A549 (cell line): Measurements from ENCODE around the gene SLC12A7. TPM values are rescaled to one million over a fixed set of nuclear protein-coding genes. Genes with fewer than 3 reads are reported as not detected.

Experiments used
- ATAC-seq, 2 experiments: fragments of 200-7000 bp in 1 of 2; fragments of >200 bp in 1 of 2; cut with Nextera tagmentation in 1 of 2; cut with Tn5 transposase in 1 of 2; 3 replicates each; pipeline versions ENCODE4 v1.8.0 to v1.9.1; 2018 to 2020; ENCODE audit warnings: mild to moderate bottlenecking in 1 of 2, moderate library complexity in 1 of 2
- CTCF ChIA-PET: fragments of 300-600 bp; sonication (Branson Sonifier 250); formaldehyde crosslinking; extraction: SDS; loops from one replicate; lab custom pipeline; 2021; ENCODE audit warnings: antibody characterized with exemption, inconsistent platforms; lab: Yijun Ruan, JAX
- POLR2A ChIA-PET: fragments of 350-600 bp; formaldehyde crosslinking; extraction: SDS; loops from one replicate; lab custom pipeline; 2021; ENCODE audit warnings: antibody characterized with exemption, inconsistent platforms; lab: Yijun Ruan, JAX
- DNase-seq, 2 experiments: peaks; one replicate each; pipeline versions ENCODE4 v3.0.0 to v3.0.0-alpha.2; 2011 to 2016; ENCODE audit warnings: low read depth in 1 of 2, low spot score in 1 of 2
- FAIRE-seq: peaks from 2 replicates; lab custom pipeline; 2011; peaks lifted over from hg19 to GRCh38; lab: Jason Lieb, UNC
- H3K27ac ChIP-seq, 2 experiments: fragments of >200 bp; sonication (Bioruptor Twin); formaldehyde crosslinking; 3 replicates each; pipeline ENCODE4 v1.5.1; 2016 to 2017
- H3K4me1 ChIP-seq: fragments of >200 bp; sonication (Bioruptor Twin); formaldehyde crosslinking; 3 replicates; pipeline ENCODE4 v1.6.1; 2016
- H3K4me2 ChIP-seq: fragments of >200 bp; sonication (Bioruptor Twin); formaldehyde crosslinking; 3 replicates; pipeline ENCODE4 v1.6.1; 2016
- H3K4me3 ChIP-seq: fragments of >200 bp; sonication (Bioruptor Twin); formaldehyde crosslinking; 3 replicates; pipeline ENCODE4 v1.5.1; 2016
- H3K9me3 ChIP-seq: fragments of >200 bp; sonication (Bioruptor Twin); formaldehyde crosslinking; 3 replicates; pipeline ENCODE4 v1.6.1; 2016
- CBX2 ChIP-seq: fragments of 200-600 bp; sonication (generic); IDR thresholded peaks from 2 replicates; pipeline ENCODE4 v1.6.1; 2016; ENCODE audit warnings: low read depth, mild to moderate bottlenecking, borderline replicate concordance
- EHF ChIP-seq: fragments of 250-450 bp; sonication (Bioruptor Pico); IDR thresholded peaks from 2 replicates; pipeline ENCODE4 v1.5.0; 2020; ENCODE audit warnings: mild to moderate bottlenecking
- FOSB ChIP-seq: fragments of 250-450 bp; sonication (Bioruptor Pico); IDR thresholded peaks from 2 replicates; pipeline ENCODE4 v1.5.0; 2020; ENCODE audit warnings: mild to moderate bottlenecking, moderate library complexity
- FOSL2 ChIP-seq, 2 experiments: fragments of 450-650 bp in 1 of 2; fragments of >200 bp in 1 of 2; sonication (Bioruptor Twin) in 1 of 2; formaldehyde crosslinking; IDR thresholded peaks; 2 replicates each; pipeline versions ENCODE4 v1.5.0 to v1.6.1; 2016 to 2020; ENCODE audit warnings: mild to moderate bottlenecking in 1 of 2, moderate library complexity in 1 of 2
- JUNB ChIP-seq: fragments of >200 bp; sonication (Bioruptor Twin); formaldehyde crosslinking; IDR thresholded peaks from 2 replicates; pipeline ENCODE4 v1.6.1; 2016
- KDM5A ChIP-seq: fragments of 200-600 bp; sonication (generic); IDR thresholded peaks from 2 replicates; pipeline ENCODE4 v1.6.1; 2016; ENCODE audit warnings: antibody characterized with exemption, mild to moderate bottlenecking
- POLR2A ChIP-seq: IDR thresholded peaks from 2 replicates; pipeline ENCODE4 v1.6.1; 2012; ENCODE audit warnings: mild to moderate bottlenecking, low read length
- POLR2AphosphoS2 ChIP-seq: conservative IDR thresholded peaks from 2 replicates; pipeline ENCODE4 v1.6.1; 2012; ENCODE audit warnings: low read length, improper control_type of control experiment, inconsistent platforms
- RAD21 ChIP-seq, 2 experiments: fragments of >200 bp in 1 of 2; sonication (Bioruptor Twin) in 1 of 2; formaldehyde crosslinking in 1 of 2; IDR thresholded peaks in 1 of 2; conservative IDR thresholded peaks in 1 of 2; 2 replicates in 1 of 2; 3 replicates in 1 of 2; pipeline ENCODE4 v1.6.1; 2012 to 2018; ENCODE audit warnings: inconsistent platforms in 1 of 2
- RARB ChIP-seq: fragments of 250-450 bp; sonication (Bioruptor Pico); IDR thresholded peaks from 2 replicates; pipeline ENCODE4 v1.8.0; 2021; ENCODE audit warnings: mild to moderate bottlenecking, moderate library complexity
- SMC3 ChIP-seq: fragments of >200 bp; sonication (Bioruptor Twin); formaldehyde crosslinking; IDR thresholded peaks from 3 replicates; pipeline ENCODE4 v1.6.1; 2018; ENCODE audit warnings: inconsistent platforms
- TFCP2L1 ChIP-seq: fragments of 250-450 bp; sonication (Bioruptor Pico); IDR thresholded peaks from 2 replicates; pipeline ENCODE4 v1.5.0; 2021; ENCODE audit warnings: mild to moderate bottlenecking
- ZC3H11A ChIP-seq: fragments of 450-650 bp; IDR thresholded peaks from 2 replicates; pipeline ENCODE4 v1.6.1; 2014; ENCODE audit warnings: antibody characterized with exemption, mild to moderate bottlenecking
- ZNF302 ChIP-seq: fragments of 250-450 bp; sonication (Bioruptor Pico); IDR thresholded peaks from 2 replicates; pipeline ENCODE4 v1.9.0; 2021; ENCODE audit warnings: inconsistent platforms, mild to moderate bottlenecking, moderate library complexity
- WGBS: methylation state at CpG from one replicate; pipeline ENCODE4 v1.1.6; 2017; ENCODE audit errors: missing lambda C conversion rate; 5-methylcytosine and 5-hydroxymethylcytosine counted together
- polyA plus RNA-seq, 4 experiments: library from polyadenylated mRNA; depleted of rRNA in 3 of 4; stranded (reverse); fragments of >200 nt; fragmentation: RNase III in 1 of 4; extraction: RNeasy Plus Mini Kit Qiagen cat#74134 plus additional on column Dnase treatment in 1 of 4; gene quantifications; 2 replicates in 3 of 4; 3 replicates in 1 of 4; pipeline ENCODE4 v1.2.3, GENCODE V29; 2011 to 2017
- TF ChIP-seq, protein P1 (sequence below): fragments of >200 bp; sonication (Bioruptor Twin); formaldehyde crosslinking; IDR thresholded peaks from 3 replicates; pipeline ENCODE4 v1.5.1; 2016
- TF ChIP-seq, protein P2 (sequence below): fragments of 150-350 bp; IDR thresholded peaks from 2 replicates; pipeline ENCODE4 v1.6.1; 2014; ENCODE audit warnings: low read depth, mild to moderate bottlenecking, low read length

The SLC12A7 gene
- polyA plus RNA-seq, 2 of the 4 experiments (the other 2 are of a cell fraction): 11.2 to 22.5 TPM

DNA sequence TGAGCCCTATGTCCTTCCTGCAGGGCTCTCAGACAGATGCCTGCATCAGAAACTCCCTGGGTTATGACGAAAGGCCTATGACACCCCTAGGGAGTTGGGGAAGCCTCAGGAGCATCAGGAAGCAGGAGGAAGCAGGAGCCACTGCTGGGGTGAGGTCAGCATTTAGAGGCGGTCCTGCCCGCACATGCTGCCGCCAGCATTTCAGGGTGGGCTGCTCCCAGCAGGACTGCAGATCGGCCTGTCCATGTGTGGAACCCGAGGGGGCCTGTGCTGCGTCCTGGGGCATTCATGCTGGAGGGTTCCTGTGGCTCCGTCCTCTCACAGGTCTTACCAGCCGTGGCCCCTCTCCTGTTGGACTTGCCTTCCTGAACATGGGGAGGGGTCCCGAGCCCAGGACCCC, 96.4 kb downstream of the SLC12A7 start:
- Histone ChIP-seq H3K4me3 (no peak overlapping the region), H3K4me1 (peaks cover 4% of the 10 kb centered on the region; the same call in 1 of the 3 replicates), H3K9me3 (no peaks in the 10 kb centered on the region), H3K27ac (no peak overlapping the region), H3K4me2 (no peak overlapping the region)
- DNase-seq (no peak), FAIRE-seq (no peak), ATAC-seq (no peak)
- ChIA-PET POLR2A (no interaction called here), CTCF (interaction anchor here (0.7 to 2.9 kb wide), 7 partner anchors 9 to 120 kb away, joined by 3 to 10 read pairs (median 4); no protein-coding TSS in a partner anchor)
- WGBS: 70% methylated on average over 8 of the region's 10 CpGs
- no peak for TF ChIP-seq SMC3
- TF ChIP-seq POLR2AphosphoS2: no peak
- TF ChIP-seq ZC3H11A: no peak
- TF ChIP-seq, protein P1, sequence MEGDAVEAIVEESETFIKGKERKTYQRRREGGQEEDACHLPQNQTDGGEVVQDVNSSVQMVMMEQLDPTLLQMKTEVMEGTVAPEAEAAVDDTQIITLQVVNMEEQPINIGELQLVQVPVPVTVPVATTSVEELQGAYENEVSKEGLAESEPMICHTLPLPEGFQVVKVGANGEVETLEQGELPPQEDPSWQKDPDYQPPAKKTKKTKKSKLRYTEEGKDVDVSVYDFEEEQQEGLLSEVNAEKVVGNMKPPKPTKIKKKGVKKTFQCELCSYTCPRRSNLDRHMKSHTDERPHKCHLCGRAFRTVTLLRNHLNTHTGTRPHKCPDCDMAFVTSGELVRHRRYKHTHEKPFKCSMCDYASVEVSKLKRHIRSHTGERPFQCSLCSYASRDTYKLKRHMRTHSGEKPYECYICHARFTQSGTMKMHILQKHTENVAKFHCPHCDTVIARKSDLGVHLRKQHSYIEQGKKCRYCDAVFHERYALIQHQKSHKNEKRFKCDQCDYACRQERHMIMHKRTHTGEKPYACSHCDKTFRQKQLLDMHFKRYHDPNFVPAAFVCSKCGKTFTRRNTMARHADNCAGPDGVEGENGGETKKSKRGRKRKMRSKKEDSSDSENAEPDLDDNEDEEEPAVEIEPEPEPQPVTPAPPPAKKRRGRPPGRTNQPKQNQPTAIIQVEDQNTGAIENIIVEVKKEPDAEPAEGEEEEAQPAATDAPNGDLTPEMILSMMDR: no peak
- TF ChIP-seq CBX2: no peak
- TF ChIP-seq FOSL2 (IDR thresholded peaks at IDR 0.05): no peak
- no peak for TF ChIP-seq FOSL2 (CRISPR knock-in tag; IDR thresholded peaks at IDR 0.05)
- TF ChIP-seq JUNB: no peak
- no peak for TF ChIP-seq RAD21 (conservative IDR thresholded peaks at IDR 0.05 in 1 of 2, IDR thresholded peaks at IDR 0.05 in 1 of 2)
- TF ChIP-seq KDM5A: no peak

DNA sequence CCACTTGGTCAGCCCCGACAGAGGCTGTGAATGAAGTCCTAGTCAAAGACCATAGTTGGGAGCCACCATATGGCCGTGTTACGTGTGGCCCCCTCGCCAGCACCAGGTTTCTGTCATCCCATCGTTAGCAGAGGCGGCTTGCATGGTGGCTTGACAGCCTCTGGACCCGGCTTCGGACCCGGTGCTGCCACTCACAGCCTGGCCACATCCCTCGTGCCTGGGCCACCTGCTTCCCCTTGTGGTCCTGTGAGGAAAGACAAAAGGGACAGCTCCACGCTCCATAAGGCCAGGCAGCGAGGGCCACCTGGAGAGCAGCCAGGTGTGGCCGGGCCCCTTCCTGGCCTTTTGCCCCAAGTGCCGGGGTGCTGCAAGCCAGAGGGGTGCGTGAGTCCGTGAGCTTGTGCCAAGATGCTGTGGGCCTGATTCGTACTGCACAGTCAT, 97.1 kb downstream of the SLC12A7 start:
- H3K4me1 ChIP-seq: peaks cover 10% of the 10 kb centered on the region
- H3K27ac ChIP-seq: no peak overlapping the region
- CTCF ChIA-PET: interaction anchor here (0.7 to 2.9 kb wide), 8 partner anchors 8 to 638 kb away, joined by 3 to 10 read pairs (median 4); no protein-coding TSS in a partner anchor
- ATAC-seq: no peak
- TF ChIP-seq, protein P2, sequence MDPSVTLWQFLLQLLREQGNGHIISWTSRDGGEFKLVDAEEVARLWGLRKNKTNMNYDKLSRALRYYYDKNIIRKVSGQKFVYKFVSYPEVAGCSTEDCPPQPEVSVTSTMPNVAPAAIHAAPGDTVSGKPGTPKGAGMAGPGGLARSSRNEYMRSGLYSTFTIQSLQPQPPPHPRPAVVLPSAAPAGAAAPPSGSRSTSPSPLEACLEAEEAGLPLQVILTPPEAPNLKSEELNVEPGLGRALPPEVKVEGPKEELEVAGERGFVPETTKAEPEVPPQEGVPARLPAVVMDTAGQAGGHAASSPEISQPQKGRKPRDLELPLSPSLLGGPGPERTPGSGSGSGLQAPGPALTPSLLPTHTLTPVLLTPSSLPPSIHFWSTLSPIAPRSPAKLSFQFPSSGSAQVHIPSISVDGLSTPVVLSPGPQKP: no peak
- TF ChIP-seq ZNF302 (CRISPR knock-in tag): no peak
- no peak for TF ChIP-seq EHF (CRISPR knock-in tag)
- 80% methylated on average over 6 of the region's 17 CpGs for WGBS
- H3K4me2 ChIP-seq: no peak overlapping the region
- FAIRE-seq: no peak
- POLR2A ChIA-PET: no interaction called here
- no peak overlapping the region for H3K4me3 ChIP-seq
- no peak for DNase-seq
- no peaks in the 10 kb centered on the region for H3K9me3 ChIP-seq

DNA sequence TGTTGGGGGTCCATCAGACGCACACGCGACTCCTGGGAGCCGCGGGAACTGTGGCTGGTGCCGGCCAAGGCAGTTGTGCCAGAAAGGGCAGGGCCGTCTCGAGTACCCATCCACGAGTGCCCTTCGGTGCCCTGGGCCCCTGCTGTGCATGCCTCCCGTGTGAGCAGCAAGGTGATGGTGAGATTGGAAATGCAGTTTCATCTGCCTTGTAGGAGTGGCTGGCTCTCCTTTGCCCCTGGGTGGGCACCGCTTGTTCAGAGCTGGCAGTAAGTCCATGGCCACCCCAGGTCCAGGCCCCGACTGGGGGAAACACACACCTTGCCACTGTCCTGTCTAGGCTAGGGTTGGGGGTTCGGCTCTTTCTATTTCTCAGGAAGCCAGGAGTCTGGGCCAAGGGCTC, 97.5 kb downstream of the SLC12A7 start:
- DNase-seq (no peak), FAIRE-seq (no peak), ATAC-seq (no peak)
- WGBS: 81% methylated on average over 12 of the region's 14 CpGs
- Histone ChIP-seq H3K9me3 (no peaks in the 10 kb centered on the region), H3K4me3 (no peak overlapping the region), H3K4me2 (no peak overlapping the region), H3K4me1 (peaks cover 15% of the 10 kb centered on the region), H3K27ac (no peak overlapping the region)
- POLR2A ChIA-PET: no interaction called here
- CTCF ChIA-PET: interaction anchor here (0.7 to 2.9 kb wide), 7 partner anchors 39 to 639 kb away, joined by 3 to 10 read pairs (median 3); no protein-coding TSS in a partner anchor
- TF ChIP-seq, protein P2: no peak
- TF ChIP-seq FOSB (CRISPR knock-in tag): no peak
- TF ChIP-seq ZC3H11A: no peak
- TF ChIP-seq, all 56 proteins: peak for 0

DNA sequence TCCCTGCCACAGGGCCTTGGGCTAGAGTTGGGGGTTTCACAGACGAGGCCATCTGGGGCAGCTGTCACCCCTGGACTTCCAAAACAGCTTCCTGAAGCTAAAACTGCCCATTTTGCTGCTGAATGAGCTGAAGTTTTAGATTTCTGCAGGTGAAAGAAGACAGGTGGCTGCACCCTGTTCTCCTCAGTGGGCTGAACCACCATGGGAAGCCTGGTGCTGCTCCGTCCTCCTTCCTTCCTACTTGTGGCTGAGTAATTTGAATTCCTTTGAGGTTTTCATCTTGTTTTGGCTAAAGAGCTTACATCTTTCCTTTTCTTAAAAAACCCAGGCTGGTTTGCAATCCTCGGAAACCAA, 97.9 kb downstream of the SLC12A7 start:
- ChIA-PET CTCF (interaction anchor here (0.7 to 2.9 kb wide), 6 partner anchors 82 to 639 kb away, joined by 3 to 10 read pairs (median 4); no protein-coding TSS in a partner anchor), POLR2A (no interaction called here)
- TF ChIP-seq TFCP2L1 (CRISPR knock-in tag): no peak
- no peak for TF ChIP-seq POLR2A
- TF ChIP-seq RARB (CRISPR knock-in tag): no peak
- TF ChIP-seq, all 56 proteins: peak for 0
- Histone ChIP-seq H3K9me3 (no peaks in the 10 kb centered on the region), H3K4me1 (peaks cover 16% of the 10 kb centered on the region), H3K4me3 (no peak overlapping the region), H3K27ac (no peak overlapping the region), H3K4me2 (no peak overlapping the region)
- FAIRE-seq (no peak), ATAC-seq (no peak), DNase-seq (no peak)
- 83% methylated on average over 3 of the region's 3 CpGs for WGBS
